Ascending aorta (tissue), 2 donors: ENCODE results near the gene SEC23A. TPM values are rescaled to one million over a fixed set of nuclear protein-coding genes. Genes with fewer than 3 reads are reported as not detected.
"Not testable (repeated sequence)": the region's sequence is repeated elsewhere in the genome, so short reads cannot be mapped to it uniquely, and the experiment has no call there.

ENCODE experiments used
- DNase-seq, 2 donors: peaks; one replicate each; pipeline ENCODE4 v3.0.0-alpha.2; 2019; ENCODE audit warnings: low spot score in 2 of 2
- H3K27ac ChIP-seq, 2 donors: fragments of 200-600 bp; sonication (generic); one replicate each; pipeline ENCODE4 v1.5.1; 2016 to 2017; ENCODE audit warnings: mild to moderate bottlenecking in 1 of 2
- H3K27me3 ChIP-seq: fragments of 200-600 bp; sonication (generic); one replicate; pipeline ENCODE4 v1.5.1; 2017
- H3K36me3 ChIP-seq, 2 donors: fragments of 200-600 bp; sonication (generic); one replicate each; pipeline ENCODE4 v1.5.1; 2016
- H3K4me1 ChIP-seq, 2 donors: fragments of 200-600 bp; sonication (generic); one replicate each; pipeline ENCODE4 v1.5.1; 2016 to 2017; ENCODE audit warnings: mild to moderate bottlenecking in 1 of 2
- H3K4me3 ChIP-seq, 2 donors: fragments of 200-600 bp; sonication (generic); one replicate each; pipeline ENCODE4 v1.5.1; 2016 to 2017; ENCODE audit warnings: mild to moderate bottlenecking in 1 of 2
- H3K9me3 ChIP-seq, 2 donors: fragments of 200-600 bp; sonication (generic); one replicate each; pipeline ENCODE4 v1.5.1; 2016
- CTCF ChIP-seq, 3 experiments: fragments of 200-600 bp in 2 of 3; fragments of 450-650 bp in 1 of 3; sonication (generic) in 2 of 3; IDR thresholded peaks; one replicate each; pipeline ENCODE4 v1.5.1; 2016 to 2019; ENCODE audit warnings: antibody characterized with exemption in 3 of 3, mild to moderate bottlenecking in 1 of 3, moderate library complexity in 1 of 3
- intact Hi-C: fragments of 100-400 bp; cut with DNase I; formaldehyde crosslinking; loops from one replicate; pipeline ENCODE4 v1.15.1; 2023
- total RNA-seq: library from RNA; depleted of rRNA; stranded (reverse); fragments of >200 nt; gene quantifications from one replicate; pipeline ENCODE4 v1.1.0, GENCODE V29; 2016

Gene SEC23A
- total RNA-seq = 74.8 TPM

- intact Hi-C loops = loop anchor here (1.0 to 2.0 kb wide), 5 partner anchors 11 to 329 kb away; partner anchors contain the start of genes FBXO33, GEMIN2, PNN and TRAPPC6B
- no peaks in the 10 kb centered on the region for H3K9me3 ChIP-seq
- no peaks in the 10 kb centered on the region for H3K36me3 ChIP-seq
- peak within 1 kb of the TSS; percentile 98 to 99 for H3K27ac ChIP-seq
- H3K4me3 ChIP-seq = peak within 1 kb of the TSS; percentile 83 to 95
- peak; percentile 75 to 96 for DNase-seq
- H3K27me3 ChIP-seq = no peaks in the 10 kb centered on the region
- no peak for TF ChIP-seq CTCF (IDR thresholded peaks at IDR 0.05)
- peaks cover 0 to 26% of the 10 kb centered on the region in 2 donors for H3K4me1 ChIP-seq
Measured at GRCh38 chr14:39102969-39103957, at the start of gene SEC23A. Gene SEC23A, minus strand, starts transcription at chr14:39103235. Its CDS starts 7,117 bp downstream, at chr14:39096118.

- DNase-seq = no peak
- Histone ChIP-seq H3K4me3 (no peak overlapping the region), H3K36me3 (peaks cover 4 to 36% of the 10 kb centered on the region in 2 donors), H3K9me3 (no peaks in the 10 kb centered on the region), H3K4me1 (no peaks in the 10 kb centered on the region), H3K27ac (no peak overlapping the region), H3K27me3 (no peaks in the 10 kb centered on the region)
- intact Hi-C loops = no loop called here
- no peak for TF ChIP-seq CTCF (IDR thresholded peaks at IDR 0.05)
Measured at GRCh38 chr14:39145266-39145966, 42.4 kb upstream of the SEC23A start.

GRCh38 chr14:39143226-39143625 lies 40.2 kb upstream of the SEC23A start:
- H3K4me3 ChIP-seq, DNase-seq, intact Hi-C loops, H3K27me3 ChIP-seq, H3K27ac ChIP-seq, H3K4me1 ChIP-seq, H3K9me3 ChIP-seq: not testable (repeated sequence)
- peaks cover 11 to 30% of the 10 kb centered on the region in 2 donors for H3K36me3 ChIP-seq

GRCh38 chr14:39141623-39142022 lies 38.6 kb upstream of the SEC23A start:
- DNase-seq, intact Hi-C loops, H3K4me1 ChIP-seq, H3K27ac ChIP-seq, H3K9me3 ChIP-seq, H3K4me3 ChIP-seq, H3K27me3 ChIP-seq: not testable (repeated sequence)
- peaks cover 11 to 39% of the 10 kb centered on the region in 2 donors for H3K36me3 ChIP-seq

GRCh38 chr14:39140170-39140569 lies 37.1 kb upstream of the SEC23A start:
- no peak for DNase-seq
- Histone ChIP-seq H3K36me3 (peaks cover 25 to 46% of the 10 kb centered on the region in 2 donors), H3K27ac (no peak overlapping the region), H3K4me3 (no peak overlapping the region), H3K9me3 (no peaks in the 10 kb centered on the region), H3K4me1 (no peaks in the 10 kb centered on the region), H3K27me3 (no peaks in the 10 kb centered on the region)
- TF ChIP-seq CTCF (IDR thresholded peaks at IDR 0.05) = no peak
- intact Hi-C loops = no loop called here

- Histone ChIP-seq H3K36me3 (peaks cover 32 to 58% of the 10 kb centered on the region in 2 donors), H3K27ac (no peak overlapping the region), H3K4me3 (no peak overlapping the region), H3K27me3 (no peaks in the 10 kb centered on the region), H3K9me3 (no peaks in the 10 kb centered on the region), H3K4me1 (no peaks in the 10 kb centered on the region)
- DNase-seq = no peak
- intact Hi-C loops = no loop called here
- TF ChIP-seq CTCF (IDR thresholded peaks at IDR 0.05) = no peak
Measured at GRCh38 chr14:39138440-39138839, 35.4 kb upstream of the SEC23A start.

- peaks cover 30 to 54% of the 10 kb centered on the region in 2 donors for H3K36me3 ChIP-seq
- H3K27ac ChIP-seq, H3K4me1 ChIP-seq, H3K4me3 ChIP-seq, DNase-seq, H3K27me3 ChIP-seq, intact Hi-C loops, H3K9me3 ChIP-seq: not testable (repeated sequence)
Measured at GRCh38 chr14:39137835-39138234, 34.8 kb upstream of the SEC23A start.
